Neural cell (in vitro differentiated cells): Measurements from ENCODE around the gene SLC66A2. TPM values are rescaled to one million over a fixed set of nuclear protein-coding genes. Genes with fewer than 3 reads are reported as not detected.

ENCODE experiments used
- H2AFZ ChIP-seq: fragments of 200-600, 300-800 bp; sonication (generic), shearing (Covaris generic); 2 replicates; pipeline ENCODE4 v1.6.0; 2014; ENCODE audit warnings: low read depth, mild to moderate bottlenecking, antibody characterized with exemption, low read length, moderate library complexity
- H3F3A ChIP-seq: fragments of 200-600 bp; shearing (Covaris generic); 2 replicates; pipeline ENCODE4 v1.6.1; 2016; ENCODE audit warnings: mild to moderate bottlenecking, moderate library complexity, mixed read lengths, antibody characterized with exemption, low read length; ENCODE audit not compliant: insufficient read depth, poor library complexity, severe bottlenecking
- H3K27ac ChIP-seq: fragments of 200-600, 300-800 bp; sonication (generic), shearing (Covaris generic); 2 replicates; pipeline ENCODE4 v1.5.1; 2014; ENCODE audit warnings: mild to moderate bottlenecking, low read length, moderate library complexity
- H3K27me3 ChIP-seq: fragments of 300-800, 200-600 bp; sonication (generic), shearing (Covaris generic); 2 replicates; pipeline ENCODE4 v1.6.0; 2014; ENCODE audit warnings: mild to moderate bottlenecking, low read depth, low read length, moderate library complexity; ENCODE audit not compliant: insufficient read depth
- H3K36me3 ChIP-seq: fragments of 300-800, 200-600 bp; sonication (generic), shearing (Covaris generic); 2 replicates; pipeline ENCODE4 v1.5.1; 2014; ENCODE audit warnings: mild to moderate bottlenecking, antibody characterized with exemption, low read length, moderate library complexity; ENCODE audit not compliant: insufficient read depth
- H3K4me2 ChIP-seq: fragments of 300-800, 200-600 bp; sonication (generic), shearing (Covaris generic); 2 replicates; pipeline ENCODE4 v1.6.0; 2014; ENCODE audit warnings: mild to moderate bottlenecking, low read length
- H3K4me3 ChIP-seq: fragments of 300-800, 200-600 bp; sonication (generic), shearing (Covaris generic); 2 replicates; pipeline ENCODE4 v1.5.1; 2014; ENCODE audit warnings: mild to moderate bottlenecking, low read length, moderate library complexity
- H3K79me2 ChIP-seq: fragments of 200-600 bp; shearing (Covaris generic); replicated peaks from 2 replicates; pipeline ENCODE4 v1.6.0; 2014; ENCODE audit warnings: mild to moderate bottlenecking, low read length, moderate library complexity; ENCODE audit not compliant: insufficient read depth
- H3K9ac ChIP-seq: fragments of 300-800, 200-600 bp; sonication (generic), shearing (Covaris generic); 2 replicates; pipeline ENCODE4 v1.6.1; 2016; ENCODE audit warnings: mild to moderate bottlenecking, low read length, mixed read lengths
- H3K9me2 ChIP-seq: fragments of 200-600 bp; shearing (Covaris generic); 2 replicates; pipeline ENCODE4 v1.6.1; 2016; ENCODE audit warnings: mild to moderate bottlenecking, low read length, mixed read lengths; ENCODE audit not compliant: insufficient read depth
- H3K9me3 ChIP-seq: fragments of 200-600, 300-800 bp; sonication (generic), shearing (Covaris generic); 2 replicates; pipeline ENCODE4 v1.6.1; 2016; ENCODE audit warnings: mild to moderate bottlenecking, mixed run types, low read length, moderate library complexity, mixed read lengths
- H4K20me1 ChIP-seq: fragments of 200-600 bp; shearing (Covaris generic); 2 replicates; pipeline ENCODE4 v1.6.1; 2016; ENCODE audit warnings: mild to moderate bottlenecking, mixed run types; ENCODE audit not compliant: insufficient read depth
- EP300 ChIP-seq: fragments of 450-650 bp; conservative IDR thresholded peaks from 2 replicates; pipeline ENCODE4 v1.6.1; 2014; ENCODE audit warnings: antibody characterized with exemption, mild to moderate bottlenecking, moderate library complexity; ENCODE audit not compliant: poor library complexity, severe bottlenecking
- EZH2 ChIP-seq: fragments of 200-600, 300-800 bp; shearing (Covaris generic), sonication (generic); IDR thresholded peaks from 2 replicates; pipeline ENCODE4 v1.6.1; 2014; ENCODE audit warnings: antibody characterized with exemption, low read length, borderline replicate concordance, mild to moderate bottlenecking; ENCODE audit not compliant: insufficient read depth, poor library complexity, severe bottlenecking
- MXI1 ChIP-seq: fragments of 450-650 bp; conservative IDR thresholded peaks from 2 replicates; pipeline ENCODE4 v1.6.1; 2014; ENCODE audit warnings: antibody characterized with exemption, mild to moderate bottlenecking; ENCODE audit not compliant: poor library complexity, severe bottlenecking
- POLR2AphosphoS5 ChIP-seq: IDR thresholded peaks from 2 replicates; pipeline ENCODE4 v1.6.1; 2012
- RAD21 ChIP-seq: fragments of 450-650 bp; conservative IDR thresholded peaks from 2 replicates; pipeline ENCODE4 v1.6.1; 2014; ENCODE audit warnings: antibody characterized with exemption, mild to moderate bottlenecking, moderate library complexity
- SMC3 ChIP-seq: fragments of 450-650 bp; conservative IDR thresholded peaks from 2 replicates; pipeline ENCODE4 v1.6.1; 2014; ENCODE audit warnings: antibody characterized with exemption, mild to moderate bottlenecking, moderate library complexity; ENCODE audit not compliant: poor library complexity
- TAF1 ChIP-seq: IDR thresholded peaks from 2 replicates; pipeline ENCODE4 v1.6.1; 2012; ENCODE audit warnings: low read depth
- polyA plus RNA-seq: library from polyadenylated mRNA; depleted of rRNA; stranded (reverse); fragments of >200 nt; gene quantifications from 2 replicates; pipeline ENCODE4 v1.2.3, GENCODE V29; 2014
- TF ChIP-seq, protein P1 (sequence below): IDR thresholded peaks from 2 replicates; pipeline ENCODE4 v1.6.1; 2012; ENCODE audit warnings: borderline replicate concordance
- TF ChIP-seq, protein P2 (sequence below): fragments of 450-650 bp; IDR thresholded peaks from 2 replicates; pipeline ENCODE4 v1.5.1; 2014; ENCODE audit warnings: antibody characterized with exemption, mild to moderate bottlenecking, moderate library complexity; ENCODE audit not compliant: poor library complexity, severe bottlenecking

SLC66A2 gene
- polyA plus RNA-seq, 1 donor from 2014 or later: 66.7 TPM

DNA sequence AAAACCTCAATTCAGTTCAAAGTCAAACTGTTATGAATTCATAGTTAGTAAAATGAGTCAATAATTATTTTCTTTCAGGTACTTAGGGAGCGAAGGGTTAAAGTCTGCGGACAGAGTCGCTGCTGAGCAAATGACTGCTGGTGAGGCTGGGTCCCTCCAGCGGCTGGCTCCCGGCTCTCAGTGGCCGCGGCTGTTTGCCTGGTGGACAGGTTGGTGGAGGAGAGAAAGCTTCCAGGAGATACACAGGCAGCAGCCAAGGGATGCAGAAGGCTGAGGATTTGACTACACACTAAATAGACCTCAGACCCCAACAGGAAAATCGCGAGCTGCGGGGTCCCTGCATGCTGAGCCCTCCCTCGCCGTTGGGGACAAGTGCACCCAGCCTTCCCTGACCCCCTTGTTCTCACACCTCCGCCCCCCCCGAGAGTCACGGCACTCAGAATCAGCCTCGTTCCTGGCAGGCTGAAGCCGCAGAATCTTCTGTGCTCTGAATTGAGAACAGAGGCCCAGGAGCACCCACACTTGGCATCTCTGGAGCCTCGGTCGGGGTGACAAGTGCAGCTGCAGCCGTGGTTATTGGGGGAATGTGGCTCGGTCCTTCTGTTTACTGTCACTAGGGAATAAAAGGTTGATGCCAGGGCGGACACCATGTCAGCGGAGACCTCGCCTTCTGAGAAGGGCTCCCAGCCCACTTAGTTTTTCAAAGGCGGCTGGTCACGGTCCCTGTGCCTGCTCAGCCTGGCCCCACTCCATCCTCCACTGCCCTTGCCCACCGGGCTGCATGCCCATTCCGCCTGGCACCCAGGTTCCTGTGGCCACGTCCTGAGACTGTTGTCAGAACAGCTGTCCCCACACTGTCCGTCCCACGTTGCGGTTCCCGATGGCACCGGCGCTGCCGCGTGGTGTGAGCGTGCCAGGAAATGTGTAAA lies 74.0 kb downstream of the SLC66A2 start:
- H3K4me3 ChIP-seq: no peak overlapping the region

DNA sequence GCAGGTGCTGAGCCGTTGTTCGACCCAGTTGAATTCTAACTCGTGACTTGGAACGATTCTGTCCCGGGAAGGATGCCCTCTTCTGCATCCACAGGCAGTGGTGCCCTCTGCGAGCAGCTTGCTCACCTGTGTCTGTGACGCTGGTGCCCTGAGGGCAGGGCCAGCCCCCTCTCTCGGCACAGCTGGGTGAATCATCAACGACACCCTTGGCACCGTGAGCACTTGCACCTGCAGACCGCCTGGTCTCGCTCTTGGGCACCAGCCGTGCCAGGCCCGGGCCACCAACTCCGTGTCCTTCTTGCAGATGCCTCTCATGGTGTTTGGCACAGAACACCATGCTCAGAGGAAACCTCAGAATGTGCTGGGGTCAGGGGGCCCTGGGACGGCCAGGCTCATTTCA lies 75.0 kb downstream of the SLC66A2 start:
- Histone ChIP-seq H2AFZ (no peak overlapping the region), H3K4me3 (no peak overlapping the region), H3K9me3 (no peaks in the 10 kb centered on the region), H3K36me3 (no peaks in the 10 kb centered on the region), H4K20me1 (no peaks in the 10 kb centered on the region), H3K79me2 (no peaks in the 10 kb centered on the region), H3K9ac (no peak overlapping the region), H3K9me2 (no peaks in the 10 kb centered on the region), H3K27me3 (no peaks in the 10 kb centered on the region), H3K27ac (no peak overlapping the region), H3F3A (no peaks in the 10 kb centered on the region), H3K4me2 (no peak overlapping the region)
- TF ChIP-seq EZH2: no peak
- no peak for TF ChIP-seq MXI1
- no peak for TF ChIP-seq EP300
- TF ChIP-seq TAF1: no peak
- TF ChIP-seq, protein P1, sequence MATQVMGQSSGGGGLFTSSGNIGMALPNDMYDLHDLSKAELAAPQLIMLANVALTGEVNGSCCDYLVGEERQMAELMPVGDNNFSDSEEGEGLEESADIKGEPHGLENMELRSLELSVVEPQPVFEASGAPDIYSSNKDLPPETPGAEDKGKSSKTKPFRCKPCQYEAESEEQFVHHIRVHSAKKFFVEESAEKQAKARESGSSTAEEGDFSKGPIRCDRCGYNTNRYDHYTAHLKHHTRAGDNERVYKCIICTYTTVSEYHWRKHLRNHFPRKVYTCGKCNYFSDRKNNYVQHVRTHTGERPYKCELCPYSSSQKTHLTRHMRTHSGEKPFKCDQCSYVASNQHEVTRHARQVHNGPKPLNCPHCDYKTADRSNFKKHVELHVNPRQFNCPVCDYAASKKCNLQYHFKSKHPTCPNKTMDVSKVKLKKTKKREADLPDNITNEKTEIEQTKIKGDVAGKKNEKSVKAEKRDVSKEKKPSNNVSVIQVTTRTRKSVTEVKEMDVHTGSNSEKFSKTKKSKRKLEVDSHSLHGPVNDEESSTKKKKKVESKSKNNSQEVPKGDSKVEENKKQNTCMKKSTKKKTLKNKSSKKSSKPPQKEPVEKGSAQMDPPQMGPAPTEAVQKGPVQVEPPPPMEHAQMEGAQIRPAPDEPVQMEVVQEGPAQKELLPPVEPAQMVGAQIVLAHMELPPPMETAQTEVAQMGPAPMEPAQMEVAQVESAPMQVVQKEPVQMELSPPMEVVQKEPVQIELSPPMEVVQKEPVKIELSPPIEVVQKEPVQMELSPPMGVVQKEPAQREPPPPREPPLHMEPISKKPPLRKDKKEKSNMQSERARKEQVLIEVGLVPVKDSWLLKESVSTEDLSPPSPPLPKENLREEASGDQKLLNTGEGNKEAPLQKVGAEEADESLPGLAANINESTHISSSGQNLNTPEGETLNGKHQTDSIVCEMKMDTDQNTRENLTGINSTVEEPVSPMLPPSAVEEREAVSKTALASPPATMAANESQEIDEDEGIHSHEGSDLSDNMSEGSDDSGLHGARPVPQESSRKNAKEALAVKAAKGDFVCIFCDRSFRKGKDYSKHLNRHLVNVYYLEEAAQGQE: no peak

More for the DNA sequence above, 74.0 kb downstream of the SLC66A2 start:
- Histone ChIP-seq H3K9me2 (no peaks in the 10 kb centered on the region), H3K4me2 (no peak overlapping the region), H3K9me3 (no peaks in the 10 kb centered on the region), H3K79me2 (no peaks in the 10 kb centered on the region), H3K36me3 (no peaks in the 10 kb centered on the region), H3K27ac (no peak overlapping the region), H3K9ac (no peak overlapping the region), H4K20me1 (no peaks in the 10 kb centered on the region), H3K27me3 (no peaks in the 10 kb centered on the region), H2AFZ (no peak overlapping the region), H3F3A (no peaks in the 10 kb centered on the region)
- no peak for TF ChIP-seq SMC3
- no peak for TF ChIP-seq TAF1
- TF ChIP-seq RAD21: no peak

DNA sequence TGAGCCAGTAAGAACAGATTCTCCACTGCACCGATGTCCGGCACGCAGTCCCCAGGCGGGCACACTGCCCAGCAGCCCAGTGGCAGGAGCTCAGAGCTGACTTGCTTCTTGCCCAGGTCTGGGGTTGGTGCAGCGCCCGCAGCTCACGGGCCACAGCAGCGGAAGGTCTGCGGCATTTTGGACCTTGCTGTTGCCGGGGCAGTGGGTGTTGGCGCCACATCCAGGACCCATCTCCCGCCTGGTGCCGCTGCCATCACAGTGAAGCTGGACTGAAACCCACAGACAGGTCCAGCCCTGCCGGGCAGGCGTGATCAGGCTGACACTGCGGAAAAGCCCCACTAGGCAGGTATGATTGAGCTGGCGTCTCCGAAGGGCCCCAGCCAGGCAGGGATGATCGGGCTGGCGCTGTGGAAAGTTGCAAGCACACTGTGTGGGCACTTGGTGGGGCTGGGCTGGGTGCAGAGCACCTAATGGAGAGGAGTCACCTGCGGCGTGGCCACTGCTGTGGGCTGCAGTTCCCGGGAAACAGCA lies 75.5 kb downstream of the SLC66A2 start:
- H3F3A ChIP-seq: no peaks in the 10 kb centered on the region
- H3K36me3 ChIP-seq: no peaks in the 10 kb centered on the region
- no peak overlapping the region for H3K9ac ChIP-seq
- no peak overlapping the region for H2AFZ ChIP-seq
- H4K20me1 ChIP-seq: no peaks in the 10 kb centered on the region
- H3K27me3 ChIP-seq: no peaks in the 10 kb centered on the region
- no peak overlapping the region for H3K4me2 ChIP-seq
- H3K79me2 ChIP-seq: no peaks in the 10 kb centered on the region
- no peak overlapping the region for H3K27ac ChIP-seq
- H3K9me3 ChIP-seq: no peaks in the 10 kb centered on the region
- H3K9me2 ChIP-seq: no peaks in the 10 kb centered on the region
- H3K4me3 ChIP-seq: no peak overlapping the region
- TF ChIP-seq, protein P1: no peak
- TF ChIP-seq RAD21: no peak
- TF ChIP-seq EZH2: no peak
- TF ChIP-seq MXI1: no peak
- TF ChIP-seq TAF1: no peak
- TF ChIP-seq, protein P2, sequence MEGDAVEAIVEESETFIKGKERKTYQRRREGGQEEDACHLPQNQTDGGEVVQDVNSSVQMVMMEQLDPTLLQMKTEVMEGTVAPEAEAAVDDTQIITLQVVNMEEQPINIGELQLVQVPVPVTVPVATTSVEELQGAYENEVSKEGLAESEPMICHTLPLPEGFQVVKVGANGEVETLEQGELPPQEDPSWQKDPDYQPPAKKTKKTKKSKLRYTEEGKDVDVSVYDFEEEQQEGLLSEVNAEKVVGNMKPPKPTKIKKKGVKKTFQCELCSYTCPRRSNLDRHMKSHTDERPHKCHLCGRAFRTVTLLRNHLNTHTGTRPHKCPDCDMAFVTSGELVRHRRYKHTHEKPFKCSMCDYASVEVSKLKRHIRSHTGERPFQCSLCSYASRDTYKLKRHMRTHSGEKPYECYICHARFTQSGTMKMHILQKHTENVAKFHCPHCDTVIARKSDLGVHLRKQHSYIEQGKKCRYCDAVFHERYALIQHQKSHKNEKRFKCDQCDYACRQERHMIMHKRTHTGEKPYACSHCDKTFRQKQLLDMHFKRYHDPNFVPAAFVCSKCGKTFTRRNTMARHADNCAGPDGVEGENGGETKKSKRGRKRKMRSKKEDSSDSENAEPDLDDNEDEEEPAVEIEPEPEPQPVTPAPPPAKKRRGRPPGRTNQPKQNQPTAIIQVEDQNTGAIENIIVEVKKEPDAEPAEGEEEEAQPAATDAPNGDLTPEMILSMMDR: no peak
- no peak for TF ChIP-seq SMC3
- no peak for TF ChIP-seq EP300
- no peak for TF ChIP-seq POLR2AphosphoS5
